DOHH2 (cell line): ENCODE measurements around the gene CPT1A.

Source experiments
- EZH2phosphoT487 ChIP-seq: fragments of 200-600 bp; sonication (generic); IDR thresholded peaks from 2 replicates; pipeline ENCODE4 v1.6.1; 2017; ENCODE audit warnings: borderline replicate concordance, mild to moderate bottlenecking, antibody characterized with exemption, low read length, moderate library complexity, mixed read lengths
- TF ChIP-seq, protein P1 (sequence below): fragments of 200-600 bp; sonication (generic); IDR thresholded peaks from one replicate; pipeline ENCODE4 v1.5.1; 2014; ENCODE audit warnings: antibody characterized with exemption, mild to moderate bottlenecking, low read depth, low read length; ENCODE audit not compliant: poor library complexity, severe bottlenecking

DNA sequence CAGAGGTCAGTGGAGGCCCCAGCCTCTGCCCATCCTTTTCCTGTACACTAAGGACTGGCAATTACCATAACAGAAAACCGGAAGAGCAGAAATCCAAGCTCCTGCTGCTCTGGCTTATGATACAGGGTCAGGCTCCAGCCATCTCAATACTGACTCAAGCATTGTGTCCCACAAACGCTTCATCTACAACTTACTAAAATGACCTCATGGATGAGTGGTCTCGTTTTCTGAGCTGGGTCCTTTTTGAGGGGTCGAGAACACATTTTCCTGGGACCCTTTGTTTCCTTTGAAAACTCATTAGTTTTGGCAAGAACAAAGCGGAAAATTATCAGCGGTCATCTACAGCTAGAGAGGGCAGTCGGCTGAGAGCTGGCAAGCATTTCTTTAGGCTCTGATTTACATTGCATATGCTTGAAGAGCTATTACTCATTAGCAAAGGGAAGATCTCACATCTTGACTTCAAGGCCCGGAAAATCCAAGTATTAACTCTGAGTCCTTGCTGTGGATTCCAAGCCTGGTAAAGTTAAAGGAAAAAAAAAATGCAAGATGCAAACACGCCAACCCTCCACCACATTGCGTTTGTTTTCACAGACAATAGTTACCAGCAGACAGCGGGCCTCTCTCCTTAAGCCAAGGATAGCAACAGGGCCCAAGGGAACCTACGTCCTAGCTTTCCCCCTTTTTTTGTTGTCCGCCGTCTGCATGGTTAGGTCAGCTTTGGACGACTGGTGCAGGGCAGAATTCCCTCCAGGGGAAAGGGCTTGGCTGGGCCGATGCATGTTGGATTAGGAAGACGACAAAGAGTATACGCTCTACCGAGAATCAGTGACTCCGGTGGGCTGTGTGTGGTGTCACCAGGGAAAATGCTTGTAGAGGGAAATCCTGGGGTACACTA lies 92.2 kb downstream of the CPT1A start:
- TF ChIP-seq, protein P1, sequence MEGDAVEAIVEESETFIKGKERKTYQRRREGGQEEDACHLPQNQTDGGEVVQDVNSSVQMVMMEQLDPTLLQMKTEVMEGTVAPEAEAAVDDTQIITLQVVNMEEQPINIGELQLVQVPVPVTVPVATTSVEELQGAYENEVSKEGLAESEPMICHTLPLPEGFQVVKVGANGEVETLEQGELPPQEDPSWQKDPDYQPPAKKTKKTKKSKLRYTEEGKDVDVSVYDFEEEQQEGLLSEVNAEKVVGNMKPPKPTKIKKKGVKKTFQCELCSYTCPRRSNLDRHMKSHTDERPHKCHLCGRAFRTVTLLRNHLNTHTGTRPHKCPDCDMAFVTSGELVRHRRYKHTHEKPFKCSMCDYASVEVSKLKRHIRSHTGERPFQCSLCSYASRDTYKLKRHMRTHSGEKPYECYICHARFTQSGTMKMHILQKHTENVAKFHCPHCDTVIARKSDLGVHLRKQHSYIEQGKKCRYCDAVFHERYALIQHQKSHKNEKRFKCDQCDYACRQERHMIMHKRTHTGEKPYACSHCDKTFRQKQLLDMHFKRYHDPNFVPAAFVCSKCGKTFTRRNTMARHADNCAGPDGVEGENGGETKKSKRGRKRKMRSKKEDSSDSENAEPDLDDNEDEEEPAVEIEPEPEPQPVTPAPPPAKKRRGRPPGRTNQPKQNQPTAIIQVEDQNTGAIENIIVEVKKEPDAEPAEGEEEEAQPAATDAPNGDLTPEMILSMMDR: no peak
- no peak for TF ChIP-seq EZH2phosphoT487
